Endodermal cell (in vitro differentiated cells): Measurements from ENCODE around the gene UGT2A1. TPM values are rescaled to one million over a fixed set of nuclear protein-coding genes. Genes with fewer than 3 reads are reported as not detected.

Experiments
- DNase-seq: peaks from one replicate; pipeline ENCODE4 v3.0.0-alpha.2; 2017
- H3K27ac ChIP-seq: 2 replicates; pipeline ENCODE4 v1.5.1; 2013; ENCODE audit warnings: mild to moderate bottlenecking, low read depth, low read length, moderate library complexity
- H3K27me3 ChIP-seq: 2 replicates; pipeline ENCODE4 v1.6.1; 2013; ENCODE audit warnings: mild to moderate bottlenecking, low read length, moderate library complexity; ENCODE audit not compliant: insufficient read depth, control insufficient read depth, poor library complexity, severe bottlenecking
- H3K36me3 ChIP-seq: 2 replicates; pipeline ENCODE4 v1.7.0; 2013; ENCODE audit warnings: mild to moderate bottlenecking, low read length, moderate library complexity; ENCODE audit not compliant: control insufficient read depth, insufficient read depth
- H3K4me1 ChIP-seq: one replicate; pipeline ENCODE4 v1.7.0; 2013; ENCODE audit warnings: low read length; ENCODE audit not compliant: control insufficient read depth, insufficient read depth
- H3K4me3 ChIP-seq: 2 replicates; pipeline ENCODE4 v1.5.1; 2013; ENCODE audit warnings: mild to moderate bottlenecking, low read length, moderate library complexity
- H3K9ac ChIP-seq: 2 replicates; pipeline ENCODE4 v1.6.1; 2013; ENCODE audit warnings: mild to moderate bottlenecking, low read length, moderate library complexity; ENCODE audit not compliant: poor library complexity, severe bottlenecking; ENCODE audit errors: extremely low read depth
- H3K9me3 ChIP-seq: 2 replicates; pipeline ENCODE4 v1.6.1; 2013; ENCODE audit warnings: mild to moderate bottlenecking, low read length, moderate library complexity; ENCODE audit not compliant: control insufficient read depth
- H3K27ac Mint-ChIP-seq: 2 replicates; pipeline ENCODE4 v1.8.0; 2020; ENCODE audit warnings: mixed read lengths
- H3K27me3 Mint-ChIP-seq: 2 replicates; pipeline ENCODE4 v1.8.0; 2021; ENCODE audit warnings: mild to moderate bottlenecking, mixed read lengths; ENCODE audit not compliant: insufficient read depth
- H3K36me3 Mint-ChIP-seq: 2 replicates; pipeline ENCODE4 v1.8.0; 2020; ENCODE audit warnings: low read depth, mixed read lengths
- H3K4me1 Mint-ChIP-seq: 2 replicates; pipeline ENCODE4 v1.8.0; 2020; ENCODE audit warnings: mixed read lengths
- H3K4me3 Mint-ChIP-seq: 2 replicates; pipeline ENCODE4 v1.8.0; 2020; ENCODE audit warnings: mild to moderate bottlenecking, moderate library complexity, mixed read lengths
- H3K9me3 Mint-ChIP-seq: 2 replicates; pipeline ENCODE4 v1.8.0; 2020; ENCODE audit warnings: mild to moderate bottlenecking, mixed read lengths
- WGBS, 2 experiments: methylation state at CpG; one replicate each; pipeline versions ENCODE4 v1.1.5 to v1.1.7; 2013; ENCODE audit warnings: missing lambda C conversion rate in 2 of 2, mixed read lengths in 1 of 2; ENCODE audit not compliant: insufficient coverage in 1 of 2, insufficient read length in 1 of 2; 5-methylcytosine and 5-hydroxymethylcytosine counted together
- total RNA-seq, 2 donors: library from RNA; stranded (reverse); fragmentation: NEBNext Ultra II Directional in 1 of 2; extraction: Animal tissue kit (Norgen Biotek cat#: 25700) in 1 of 2; gene quantifications; 2 replicates in 1 of 2; 3 replicates in 1 of 2; pipeline ENCODE4 v1.2.1, GENCODE V29; 2021
- TF ChIP-seq, protein P1 (sequence below): fragments of 200-600 bp; sonication (generic); conservative IDR thresholded peaks from 2 replicates; pipeline ENCODE4 v1.5.0; 2021; ENCODE audit warnings: antibody characterized with exemption, mild to moderate bottlenecking

UGT2A1 gene
- total RNA-seq, 2 donors from 2014 or later = not detected

DNA sequence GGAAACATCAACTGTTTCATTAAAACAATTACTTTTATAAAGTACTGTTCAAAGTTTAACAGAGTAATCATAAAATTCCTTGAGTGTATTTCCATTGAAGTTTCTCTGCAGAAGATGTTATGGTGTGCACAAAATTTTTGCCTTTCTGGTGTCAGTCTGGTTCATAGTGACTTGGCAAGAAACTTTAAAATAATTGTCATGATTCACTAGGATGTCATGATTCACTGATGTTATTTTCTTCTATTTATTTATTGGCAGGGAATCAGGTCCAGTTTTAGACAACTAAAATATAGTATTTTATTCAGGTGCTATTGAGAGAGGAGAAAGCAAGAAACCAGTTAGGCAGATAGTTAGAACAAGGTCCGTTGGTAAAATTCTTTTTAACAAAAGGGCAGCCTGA, 3.8 kb downstream of the UGT2A1 start:
- Histone ChIP-seq H3K9me3 (no peaks in the 10 kb centered on the region), H3K4me1 (peaks cover 6% of the 10 kb centered on the region), H3K9ac (no peak overlapping the region), H3K27me3 (no peaks in the 10 kb centered on the region), H3K4me3 (no peak overlapping the region), H3K27ac (no peak overlapping the region), H3K36me3 (no peaks in the 10 kb centered on the region)
- Mint-ChIP-seq H3K4me3 (no peak overlapping the region), H3K4me1 (peaks cover 5% of the 10 kb centered on the region), H3K9me3 (no peaks in the 10 kb centered on the region), H3K27ac (no peak overlapping the region), H3K36me3 (no peaks in the 10 kb centered on the region), H3K27me3 (peaks cover 3% of the 10 kb centered on the region)
- TF ChIP-seq, protein P1, sequence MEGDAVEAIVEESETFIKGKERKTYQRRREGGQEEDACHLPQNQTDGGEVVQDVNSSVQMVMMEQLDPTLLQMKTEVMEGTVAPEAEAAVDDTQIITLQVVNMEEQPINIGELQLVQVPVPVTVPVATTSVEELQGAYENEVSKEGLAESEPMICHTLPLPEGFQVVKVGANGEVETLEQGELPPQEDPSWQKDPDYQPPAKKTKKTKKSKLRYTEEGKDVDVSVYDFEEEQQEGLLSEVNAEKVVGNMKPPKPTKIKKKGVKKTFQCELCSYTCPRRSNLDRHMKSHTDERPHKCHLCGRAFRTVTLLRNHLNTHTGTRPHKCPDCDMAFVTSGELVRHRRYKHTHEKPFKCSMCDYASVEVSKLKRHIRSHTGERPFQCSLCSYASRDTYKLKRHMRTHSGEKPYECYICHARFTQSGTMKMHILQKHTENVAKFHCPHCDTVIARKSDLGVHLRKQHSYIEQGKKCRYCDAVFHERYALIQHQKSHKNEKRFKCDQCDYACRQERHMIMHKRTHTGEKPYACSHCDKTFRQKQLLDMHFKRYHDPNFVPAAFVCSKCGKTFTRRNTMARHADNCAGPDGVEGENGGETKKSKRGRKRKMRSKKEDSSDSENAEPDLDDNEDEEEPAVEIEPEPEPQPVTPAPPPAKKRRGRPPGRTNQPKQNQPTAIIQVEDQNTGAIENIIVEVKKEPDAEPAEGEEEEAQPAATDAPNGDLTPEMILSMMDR = no peak
- DNase-seq = no peak
- 77 to 83% methylated on average over 1 of the region's 1 CpG for WGBS, 2 experiments

DNA sequence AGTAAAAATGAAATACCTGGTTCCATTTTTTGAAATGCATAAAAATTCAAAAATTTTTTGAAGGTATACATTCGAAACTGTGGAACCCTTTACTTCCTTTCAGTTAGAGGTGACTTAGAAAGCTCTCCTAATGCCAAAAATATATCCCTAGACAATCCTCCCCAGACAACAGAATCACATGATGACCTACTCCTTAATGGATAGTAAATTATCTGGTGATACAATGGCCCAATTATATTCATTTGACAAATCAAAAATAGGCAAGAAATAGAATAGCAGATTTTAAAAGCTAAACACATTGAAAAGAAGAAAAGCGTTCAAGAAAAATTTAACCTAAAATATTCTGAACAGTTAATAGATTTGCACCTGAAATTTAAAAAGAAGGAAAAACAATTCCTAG, 10.1 kb downstream of the UGT2A1 start:
- H3K27me3 Mint-ChIP-seq = peaks cover 3% of the 10 kb centered on the region
- H3K36me3 ChIP-seq = no peaks in the 10 kb centered on the region
- no peak overlapping the region for H3K27ac ChIP-seq
- H3K4me3 Mint-ChIP-seq = no peak overlapping the region
- peaks cover 14% of the 10 kb centered on the region for H3K4me1 ChIP-seq
- peaks cover 8% of the 10 kb centered on the region for H3K4me1 Mint-ChIP-seq
- H3K36me3 Mint-ChIP-seq = no peaks in the 10 kb centered on the region
- H3K4me3 ChIP-seq = no peak overlapping the region
- H3K27me3 ChIP-seq = no peaks in the 10 kb centered on the region
- H3K27ac Mint-ChIP-seq = no peak overlapping the region
- TF ChIP-seq, protein P1 = no peak
- H3K9me3 Mint-ChIP-seq = no peaks in the 10 kb centered on the region
- no peaks in the 10 kb centered on the region for H3K9me3 ChIP-seq
- H3K9ac ChIP-seq = no peak overlapping the region
- WGBS, 2 experiments = 87% methylated on average over 2 of the region's 2 CpGs; no CpG with 5 or more reads in 1 of the 2 experiments
- no peak for DNase-seq

DNA sequence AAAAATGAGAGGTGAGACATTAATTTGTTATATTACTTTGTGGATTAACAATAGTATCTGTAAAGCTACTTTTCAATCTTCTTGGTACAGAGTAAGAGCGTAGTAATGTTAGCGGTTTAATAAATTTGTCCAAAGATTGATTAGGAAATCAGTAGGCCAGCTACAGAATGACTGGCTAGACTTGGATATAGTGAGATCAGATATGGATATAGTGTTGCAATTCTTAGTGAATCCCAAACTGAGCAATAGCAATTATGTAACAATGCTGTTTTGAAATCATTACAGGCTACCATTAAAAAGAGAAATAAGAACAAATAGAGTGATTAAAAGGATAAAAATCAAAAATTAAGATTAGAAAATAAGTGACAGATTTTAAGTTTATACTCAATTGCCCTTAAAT, 12.8 kb downstream of the UGT2A1 start:
- H3K9me3 Mint-ChIP-seq = no peaks in the 10 kb centered on the region
- H3K9ac ChIP-seq = no peak overlapping the region
- H3K27ac ChIP-seq = no peak overlapping the region
- H3K4me3 Mint-ChIP-seq = no peak overlapping the region
- no peaks in the 10 kb centered on the region for H3K27me3 ChIP-seq
- no peak overlapping the region for H3K4me3 ChIP-seq
- no peaks in the 10 kb centered on the region for H3K27me3 Mint-ChIP-seq
- no peak overlapping the region for H3K27ac Mint-ChIP-seq
- no peaks in the 10 kb centered on the region for H3K36me3 ChIP-seq
- no peaks in the 10 kb centered on the region for H3K36me3 Mint-ChIP-seq
- no peaks in the 10 kb centered on the region for H3K9me3 ChIP-seq
- H3K4me1 Mint-ChIP-seq = peaks cover 14% of the 10 kb centered on the region
- TF ChIP-seq, protein P1 = no peak
- no peak for DNase-seq
- WGBS, 2 experiments = 96% methylated on average over 2 of the region's 2 CpGs
- H3K4me1 ChIP-seq = peaks cover 18% of the 10 kb centered on the region
